Right cardiac atrium (tissue), 5 donors: ENCODE data around the gene GLI3. TPM values are rescaled to one million over a fixed set of nuclear protein-coding genes. Genes with fewer than 3 reads are reported as not detected.

Experiments
- ATAC-seq, 2 donors: fragments of 200-7000 bp; cut with Tn5 transposase; one replicate each; pipeline versions ENCODE4 v1.8.0 to v1.9.1; 2020; ENCODE audit warnings: moderate library complexity in 2 of 2, mild to moderate bottlenecking in 1 of 2
- DNase-seq, 3 donors: peaks; one replicate each; pipeline ENCODE4 v3.0.0-alpha.2; 2020
- H3K27ac ChIP-seq: one replicate; pipeline ENCODE4 v1.5.1; 2013; ENCODE audit warnings: mild to moderate bottlenecking, low read length, control low read depth, moderate library complexity
- H3K27me3 ChIP-seq: one replicate; pipeline ENCODE4 v1.6.1; 2013; ENCODE audit not compliant: control insufficient read depth, insufficient read depth
- H3K4me1 ChIP-seq: one replicate; pipeline ENCODE4 v1.6.1; 2013; ENCODE audit warnings: low read length; ENCODE audit not compliant: control insufficient read depth, insufficient read depth
- H3K4me3 ChIP-seq: one replicate; pipeline ENCODE4 v1.5.1; 2013; ENCODE audit warnings: low read length, control low read depth
- H3K9me3 ChIP-seq: one replicate; pipeline ENCODE4 v1.6.1; 2013; ENCODE audit warnings: low read length; ENCODE audit not compliant: control insufficient read depth
- WGBS: extraction: QIAGEN DNeasy Blood & Tissue Kit; methylation state at CpG from one replicate; pipeline ENCODE4 v1.1.7; 2013; 5-methylcytosine and 5-hydroxymethylcytosine counted together
- intact Hi-C, 4 donors: fragments of 100-400 bp; cut with DNase I; formaldehyde crosslinking; loops; one replicate each; pipeline versions ENCODE4 v1.11.0 to v1.14.0; 2022 to 2023
- polyA plus RNA-seq: library from polyadenylated mRNA; stranded (reverse); fragments of 200-250 nt; gene quantifications from one replicate; pipeline ENCODE4 v1.2.3, GENCODE V29; 2013
- total RNA-seq, 4 donors: library from RNA; stranded (reverse); fragmentation: NEBNext Ultra II Directional; extraction: Animal tissue kit (Norgen Biotek cat#: 25700); gene quantifications; one replicate each; pipeline ENCODE4 v1.2.1, GENCODE V29; 2021
- donor health status: healthy with polysubstance abuse.
- donor health status: DM: no; HTN: yes; CAD: no.
- donor health status: DM: no; HTN: no; CAD: no.
- donor health status: DM: no; HTN: yes; CAD: no; lungs with severe emphysema.
- donor health status: DM: yes; HTN: yes; CAD: no.

The GLI3 gene
- total and polyA plus RNA-seq, 5 donors: 0.50 to 3.5 (median 2.5) TPM

DNA sequence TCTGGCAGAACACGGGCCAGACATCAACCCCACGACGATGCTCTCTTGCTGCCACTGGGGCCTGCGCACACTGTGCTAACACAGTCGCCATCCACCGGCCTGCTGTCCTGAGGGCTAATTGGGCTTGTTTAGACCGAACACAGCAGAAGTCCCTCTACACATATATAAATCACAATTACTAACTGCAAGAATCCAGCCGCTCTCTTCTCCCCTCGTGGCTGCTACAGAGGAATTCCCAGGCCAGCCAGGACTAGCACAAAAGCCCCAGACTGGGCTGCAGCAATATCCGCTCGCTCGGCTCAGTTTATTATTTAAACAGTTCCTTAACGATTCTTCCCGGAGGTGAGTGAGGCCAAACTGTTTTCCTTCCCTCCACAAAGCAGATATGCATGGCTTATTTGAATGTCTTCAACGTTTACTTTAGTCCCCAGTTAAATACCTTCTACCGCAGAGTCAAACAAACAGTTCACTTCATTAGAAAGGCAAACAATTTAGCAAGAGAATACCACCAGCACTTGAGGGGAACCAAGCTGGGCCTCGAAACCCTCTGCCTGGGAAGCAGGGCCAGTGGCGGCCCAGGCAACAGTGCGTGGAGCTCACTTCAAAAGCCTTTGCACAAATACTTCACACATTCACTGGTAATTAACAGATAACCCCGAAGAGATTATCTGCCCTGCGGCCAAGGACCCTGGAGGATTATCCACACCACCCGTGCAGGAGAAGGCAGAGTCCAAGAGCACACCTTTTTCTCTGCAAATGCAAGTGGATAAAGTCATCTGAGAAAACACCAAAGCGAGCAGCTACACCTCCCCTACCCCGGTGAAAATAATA, 145.3 kb downstream of the GLI3 start:
- Histone ChIP-seq H3K27ac (no peak overlapping the region), H3K4me3 (no peak overlapping the region), H3K27me3 (no peaks in the 10 kb centered on the region), H3K9me3 (no peaks in the 10 kb centered on the region), H3K4me1 (peaks cover 7% of the 10 kb centered on the region)
- DNase-seq: no peak
- ATAC-seq: peak in 1 of 2 donors; percentile 20
- 73% methylated on average over 24 of the region's 24 CpGs for WGBS
- intact Hi-C loops: no loop called here

- no peak for DNase-seq
- Histone ChIP-seq H3K4me1 (no peaks in the 10 kb centered on the region), H3K4me3 (no peak overlapping the region), H3K27ac (no peak overlapping the region), H3K9me3 (no peaks in the 10 kb centered on the region), H3K27me3 (no peaks in the 10 kb centered on the region)
- intact Hi-C loops: no loop called here
- WGBS: 88% methylated on average over 5 of the region's 5 CpGs
- ATAC-seq: no peak
Observed at GRCh38 chr7:42090806-42091205, 146.2 kb downstream of the GLI3 start.

DNA sequence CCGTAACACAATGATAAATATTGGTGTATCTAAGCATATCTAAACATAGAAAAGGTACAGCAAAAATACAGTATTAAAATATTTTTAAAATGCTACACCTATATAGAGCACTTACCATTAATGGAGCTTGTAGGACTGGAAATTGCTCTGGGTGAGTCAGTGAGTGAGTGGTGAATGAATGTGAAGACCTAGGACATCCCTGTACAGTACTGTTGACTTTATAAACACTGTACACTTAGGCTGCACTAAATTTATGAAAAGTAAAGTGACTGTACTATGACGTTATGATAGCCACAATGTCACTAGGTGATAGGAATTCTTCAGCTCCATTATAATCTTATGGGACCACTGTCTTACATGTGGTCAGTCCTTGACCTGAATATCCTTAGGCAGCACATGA, 147.0 kb downstream of the GLI3 start:
- 96% methylated on average over 2 of the region's 2 CpGs for WGBS
- intact Hi-C loops: no loop called here
- Histone ChIP-seq H3K4me1 (no peaks in the 10 kb centered on the region), H3K9me3 (no peaks in the 10 kb centered on the region), H3K27ac (no peak overlapping the region), H3K27me3 (no peaks in the 10 kb centered on the region), H3K4me3 (no peak overlapping the region)
- DNase-seq (no peak), ATAC-seq (no peak)

DNA sequence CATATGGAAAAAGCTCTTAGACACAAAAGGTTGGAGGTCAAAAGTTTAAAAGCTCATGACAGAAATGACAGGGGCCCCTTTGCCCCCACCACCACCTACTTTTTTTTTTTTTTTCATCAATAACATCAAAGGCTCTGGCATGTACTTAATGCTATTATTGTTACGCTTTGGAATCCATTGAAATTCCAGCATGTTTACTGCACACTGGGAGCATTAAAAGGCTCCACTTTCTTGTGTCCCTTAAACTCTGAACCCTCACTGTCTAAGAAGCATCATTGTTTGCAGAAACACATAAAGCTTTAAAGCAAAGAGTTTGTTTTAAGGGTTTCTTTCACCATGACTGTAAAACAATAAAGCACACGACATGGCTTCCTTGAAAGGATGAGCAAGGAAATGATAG, 149.4 kb downstream of the GLI3 start:
- H3K27me3 ChIP-seq: no peaks in the 10 kb centered on the region
- 88% methylated on average over 2 of the region's 2 CpGs for WGBS
- intact Hi-C loops: no loop called here
- no peak for DNase-seq
- no peaks in the 10 kb centered on the region for H3K9me3 ChIP-seq
- H3K4me1 ChIP-seq: no peaks in the 10 kb centered on the region
- no peak overlapping the region for H3K27ac ChIP-seq
- ATAC-seq: no peak
- H3K4me3 ChIP-seq: no peak overlapping the region

- intact Hi-C loops: no loop called here
- Histone ChIP-seq H3K27me3 (no peaks in the 10 kb centered on the region), H3K27ac (no peak overlapping the region), H3K4me1 (no peaks in the 10 kb centered on the region), H3K4me3 (no peak overlapping the region), H3K9me3 (no peaks in the 10 kb centered on the region)
- WGBS: 67% methylated on average over 3 of the region's 3 CpGs
- no peak for ATAC-seq
- DNase-seq: no peak
Observed at GRCh38 chr7:42085531-42085930, 151.5 kb downstream of the GLI3 start.

- WGBS: 77% methylated on average over 4 of the region's 4 CpGs
- DNase-seq: no peak
- H3K27ac ChIP-seq: no peak overlapping the region
- intact Hi-C loops: no loop called here
- no peaks in the 10 kb centered on the region for H3K27me3 ChIP-seq
- H3K9me3 ChIP-seq: no peaks in the 10 kb centered on the region
- H3K4me3 ChIP-seq: no peak overlapping the region
- ATAC-seq: no peak
- H3K4me1 ChIP-seq: no peaks in the 10 kb centered on the region
Observed at GRCh38 chr7:42084263-42084662, 152.7 kb downstream of the GLI3 start.

DNA sequence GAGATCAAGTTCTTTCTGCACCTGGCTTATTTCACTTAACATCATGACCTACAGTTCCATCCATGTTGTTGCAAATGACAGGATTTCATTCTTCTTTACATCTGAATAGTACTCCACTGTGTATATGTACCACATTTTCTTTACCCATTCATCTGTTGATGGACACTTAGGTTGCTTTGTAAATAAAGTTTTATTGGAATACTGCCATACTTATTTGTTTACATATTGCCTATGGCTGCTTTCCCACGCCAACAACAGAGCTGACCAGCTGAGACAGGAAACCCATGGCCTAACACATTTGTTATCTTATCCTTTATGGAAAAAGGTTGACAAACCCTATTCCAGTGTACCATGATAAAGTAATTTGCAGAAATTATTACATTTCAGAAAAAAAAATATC, 153.7 kb downstream of the GLI3 start:
- DNase-seq (no peak), ATAC-seq (no peak)
- Histone ChIP-seq H3K4me3 (no peak overlapping the region), H3K9me3 (no peaks in the 10 kb centered on the region), H3K27ac (no peak overlapping the region), H3K4me1 (no peaks in the 10 kb centered on the region), H3K27me3 (no peaks in the 10 kb centered on the region)
- intact Hi-C loops: no loop called here
- WGBS: 81% methylated on average over 1 of the region's 1 CpG

- Histone ChIP-seq H3K4me1 (no peaks in the 10 kb centered on the region), H3K9me3 (no peaks in the 10 kb centered on the region), H3K27ac (no peak overlapping the region), H3K27me3 (no peaks in the 10 kb centered on the region), H3K4me3 (no peak overlapping the region)
- no peak for DNase-seq
- ATAC-seq: no peak
- WGBS: 73% methylated on average over 8 of the region's 8 CpGs
- intact Hi-C loops: no loop called here
Observed at GRCh38 chr7:42082144-42082543, 154.9 kb downstream of the GLI3 start.

GRCh38 chr7:42081671-42082070, 155.3 kb downstream of the GLI3 start:
- Histone ChIP-seq H3K4me1 (no peaks in the 10 kb centered on the region), H3K27ac (no peak overlapping the region), H3K4me3 (no peak overlapping the region), H3K27me3 (no peaks in the 10 kb centered on the region), H3K9me3 (no peaks in the 10 kb centered on the region)
- DNase-seq (no peak), ATAC-seq (no peak)
- WGBS: 79% methylated on average over 2 of the region's 2 CpGs
- intact Hi-C loops: no loop called here

DNA sequence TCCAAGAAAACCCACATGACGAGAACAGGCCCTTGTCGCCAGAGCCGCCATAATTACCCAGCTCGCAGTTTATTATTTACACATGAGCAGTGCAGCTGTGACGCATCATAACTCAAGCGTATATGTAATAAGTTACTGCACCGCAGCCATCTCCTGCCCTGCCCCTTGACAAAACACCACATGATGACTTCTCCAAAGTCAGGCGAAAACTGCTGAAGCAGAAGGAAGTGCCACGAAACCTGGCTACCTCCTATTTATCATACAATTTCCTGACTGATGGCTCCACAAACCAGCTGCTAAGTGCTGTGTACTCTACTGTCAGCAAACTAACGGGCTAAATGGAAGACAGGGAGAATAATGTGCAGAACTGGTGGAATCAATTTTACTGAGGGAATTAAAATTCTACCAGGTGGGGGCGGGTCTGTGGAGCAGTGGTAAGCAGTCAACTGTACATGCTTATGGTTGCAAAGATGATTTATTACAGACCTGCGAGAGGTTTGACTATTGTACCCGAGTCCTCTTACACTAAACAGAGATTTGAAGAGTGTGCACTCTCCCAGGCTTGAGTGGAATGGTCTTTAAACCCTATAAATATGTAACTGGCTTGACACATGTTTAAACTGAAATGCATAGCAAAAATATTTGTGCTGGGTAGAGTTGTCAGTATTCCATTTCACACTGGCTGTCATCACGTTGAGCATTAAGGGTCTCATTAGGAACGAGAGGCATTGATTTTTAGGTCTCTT, 156.0 kb downstream of the GLI3 start:
- Histone ChIP-seq H3K27ac (no peak overlapping the region), H3K27me3 (no peaks in the 10 kb centered on the region), H3K4me1 (no peaks in the 10 kb centered on the region), H3K9me3 (no peaks in the 10 kb centered on the region), H3K4me3 (no peak overlapping the region)
- DNase-seq: peak in 1 of 3 donors; percentile 32
- ATAC-seq: no peak
- WGBS: 78% methylated on average over 15 of the region's 15 CpGs
- intact Hi-C loops: no loop called here

- intact Hi-C loops: no loop called here
- Histone ChIP-seq H3K27ac (no peak overlapping the region), H3K4me3 (no peak overlapping the region), H3K27me3 (no peaks in the 10 kb centered on the region), H3K9me3 (no peaks in the 10 kb centered on the region), H3K4me1 (no peaks in the 10 kb centered on the region)
- 90% methylated on average over 9 of the region's 9 CpGs for WGBS
- no peak for DNase-seq
- no peak for ATAC-seq
Observed at GRCh38 chr7:42077271-42078135, 159.5 kb downstream of the GLI3 start.
